GM21529 (cell line): ENCODE data around the gene LGR4.
"Not testable (repeated sequence)": the region's sequence is repeated elsewhere in the genome, so short reads cannot be mapped to it uniquely, and the experiment has no call there.

Source experiments
- ATAC-seq: cut with Tn5 transposase; IDR thresholded peaks from one replicate; pipeline ENCODE4 v1.9.1; 2021; ENCODE audit not compliant: unreplicated experiment

Gene LGR4, protein sequence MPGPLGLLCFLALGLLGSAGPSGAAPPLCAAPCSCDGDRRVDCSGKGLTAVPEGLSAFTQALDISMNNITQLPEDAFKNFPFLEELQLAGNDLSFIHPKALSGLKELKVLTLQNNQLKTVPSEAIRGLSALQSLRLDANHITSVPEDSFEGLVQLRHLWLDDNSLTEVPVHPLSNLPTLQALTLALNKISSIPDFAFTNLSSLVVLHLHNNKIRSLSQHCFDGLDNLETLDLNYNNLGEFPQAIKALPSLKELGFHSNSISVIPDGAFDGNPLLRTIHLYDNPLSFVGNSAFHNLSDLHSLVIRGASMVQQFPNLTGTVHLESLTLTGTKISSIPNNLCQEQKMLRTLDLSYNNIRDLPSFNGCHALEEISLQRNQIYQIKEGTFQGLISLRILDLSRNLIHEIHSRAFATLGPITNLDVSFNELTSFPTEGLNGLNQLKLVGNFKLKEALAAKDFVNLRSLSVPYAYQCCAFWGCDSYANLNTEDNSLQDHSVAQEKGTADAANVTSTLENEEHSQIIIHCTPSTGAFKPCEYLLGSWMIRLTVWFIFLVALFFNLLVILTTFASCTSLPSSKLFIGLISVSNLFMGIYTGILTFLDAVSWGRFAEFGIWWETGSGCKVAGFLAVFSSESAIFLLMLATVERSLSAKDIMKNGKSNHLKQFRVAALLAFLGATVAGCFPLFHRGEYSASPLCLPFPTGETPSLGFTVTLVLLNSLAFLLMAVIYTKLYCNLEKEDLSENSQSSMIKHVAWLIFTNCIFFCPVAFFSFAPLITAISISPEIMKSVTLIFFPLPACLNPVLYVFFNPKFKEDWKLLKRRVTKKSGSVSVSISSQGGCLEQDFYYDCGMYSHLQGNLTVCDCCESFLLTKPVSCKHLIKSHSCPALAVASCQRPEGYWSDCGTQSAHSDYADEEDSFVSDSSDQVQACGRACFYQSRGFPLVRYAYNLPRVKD

DNA sequence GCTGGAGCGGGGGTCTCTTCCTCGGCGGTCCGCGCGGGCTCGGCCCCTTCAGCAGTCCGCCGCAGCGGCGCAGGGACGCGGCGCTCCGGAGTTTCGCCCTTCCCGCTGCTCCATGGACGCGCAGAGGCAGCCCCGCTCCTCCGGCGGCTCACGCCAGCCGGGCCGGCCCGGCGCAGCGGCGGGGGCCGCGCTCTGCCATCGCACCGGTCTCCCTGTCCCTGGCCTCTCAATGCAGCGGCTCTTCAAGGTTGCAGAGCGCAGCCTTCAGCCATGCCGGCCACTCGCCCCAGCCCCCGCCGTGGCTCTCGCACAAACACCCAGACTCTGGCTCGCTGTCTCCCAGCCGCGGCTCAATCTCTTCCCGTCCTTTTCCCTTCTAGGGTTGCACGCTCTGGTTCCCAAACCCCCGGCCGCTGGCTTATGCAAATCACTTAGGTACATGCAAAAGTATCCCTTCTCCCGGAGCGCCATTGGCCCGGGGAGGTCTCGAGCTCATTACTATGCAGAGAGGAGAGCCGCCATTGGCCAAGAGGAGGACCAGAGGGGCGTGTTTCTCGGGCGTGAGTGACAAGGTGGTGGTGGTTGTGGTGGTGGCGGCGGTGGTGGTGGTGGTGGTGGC lies at the start of gene LGR4:
LGR4 (minus strand) TSS at position 393 of the 619 bp plus-strand sequence. CDS start 488 bp downstream, outside the sequence.
- peak; percentile 78 for ATAC-seq

GRCh38 chr11:27520226-27520625 lies 47.6 kb upstream of the LGR4 start:
- no peak for ATAC-seq

GRCh38 chr11:27518518-27518917 lies 45.9 kb upstream of the LGR4 start:
- no peak for ATAC-seq

DNA sequence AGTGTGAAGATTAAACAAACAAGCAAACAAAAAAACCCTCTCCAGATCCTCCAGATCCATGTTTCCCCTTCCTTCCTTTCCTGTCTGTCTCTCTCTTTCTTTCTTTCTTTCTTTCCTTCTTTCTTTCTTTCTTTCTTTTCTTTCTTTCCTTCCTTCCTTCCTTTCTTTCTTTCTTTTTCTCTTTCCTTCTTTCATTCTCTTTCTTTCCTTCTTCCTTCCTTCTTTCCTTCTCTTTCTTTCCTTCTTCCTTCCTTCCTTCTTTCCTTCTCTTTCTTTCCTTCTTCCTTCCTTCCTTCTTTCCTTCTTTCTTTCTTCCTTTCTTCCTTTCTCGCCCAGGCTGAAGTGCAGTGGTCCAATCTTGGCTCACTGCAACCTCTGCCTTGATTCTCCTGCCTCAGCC lies 44.9 kb upstream of the LGR4 start:
- not testable (repeated sequence) for ATAC-seq

DNA sequence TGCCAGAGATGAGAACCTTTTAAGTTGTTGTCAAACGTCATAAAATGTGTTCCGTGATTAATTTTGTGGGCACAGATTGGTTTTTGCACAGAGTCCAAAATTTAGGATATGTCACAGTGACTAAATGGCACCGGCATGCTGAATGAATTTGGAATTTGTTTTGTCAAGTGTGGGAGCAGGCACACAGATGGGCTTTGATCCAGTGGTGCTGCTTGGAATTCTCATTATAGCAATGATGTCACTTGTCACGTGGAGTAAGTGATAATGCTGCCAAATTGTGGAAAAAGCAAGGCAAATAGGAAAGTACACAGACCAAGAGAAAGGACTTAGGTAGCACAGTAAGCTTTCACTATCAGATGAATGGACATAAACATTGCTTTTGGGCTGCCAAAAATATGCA lies 42.0 kb upstream of the LGR4 start:
- no peak for ATAC-seq

DNA sequence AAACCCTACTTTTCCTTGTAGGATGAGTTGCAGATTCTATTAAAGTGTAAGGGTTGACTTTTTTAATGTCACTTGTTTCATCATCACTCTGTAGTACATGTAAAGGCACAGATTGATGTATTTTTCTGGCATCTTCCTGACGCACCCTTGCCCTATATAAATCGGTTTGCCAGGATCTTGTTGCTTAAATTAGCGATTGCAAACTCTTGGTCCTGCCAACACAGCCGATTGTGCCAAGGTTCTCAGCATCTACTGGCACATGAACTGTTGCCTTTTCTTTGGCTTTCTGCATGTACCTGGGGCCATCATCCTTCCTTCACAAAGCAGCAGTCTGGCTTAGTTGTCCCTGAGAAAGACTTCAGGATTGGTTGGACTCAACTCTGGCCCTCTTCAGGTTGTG lies 41.5 kb upstream of the LGR4 start:
- ATAC-seq, result no peak

GRCh38 chr11:27513389-27513788 lies 40.8 kb upstream of the LGR4 start:
- ATAC-seq, result no peak

- ATAC-seq, result no peak
These were observed 39.6 kb upstream of the LGR4 start for GRCh38 chr11:27512238-27512637.

GRCh38 chr11:27509908-27510307 lies 37.3 kb upstream of the LGR4 start:
- no peak for ATAC-seq

GRCh38 chr11:27507557-27508322 lies 35.1 kb upstream of the LGR4 start:
- ATAC-seq, result no peak

- peak; percentile 96 for ATAC-seq
These were observed 33.9 kb upstream of the LGR4 start, which contains the start of gene LIN7C for GRCh38 chr11:27506200-27507182. Gene LIN7C (minus strand): TSS chr11:27506769. CDS start chr11:27506752, 17 bp downstream.

GRCh38 chr11:27505781-27506180 lies 33.2 kb upstream of the LGR4 start:
- ATAC-seq, result peak; percentile 2

- no peak for ATAC-seq
These were observed 31.6 kb upstream of the LGR4 start for GRCh38 chr11:27504205-27504604.

DNA sequence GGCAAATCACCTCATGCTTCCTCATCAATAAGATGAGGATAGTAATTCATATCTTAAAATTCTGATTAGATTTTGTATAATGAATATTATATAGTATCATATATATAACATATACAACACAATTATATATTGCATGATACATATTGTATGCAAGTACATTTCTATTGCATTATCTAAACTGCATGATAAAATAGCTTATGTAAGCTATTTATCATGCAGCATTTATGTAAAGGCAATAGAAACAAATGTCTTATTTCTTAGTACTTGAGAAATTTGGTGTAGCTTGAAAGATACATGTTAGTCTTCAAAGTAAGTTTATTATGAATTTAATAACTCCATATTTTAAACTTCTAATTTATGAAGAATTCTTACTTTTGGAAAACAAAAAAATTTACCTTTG lies 28.5 kb upstream of the LGR4 start:
- no peak for ATAC-seq

DNA sequence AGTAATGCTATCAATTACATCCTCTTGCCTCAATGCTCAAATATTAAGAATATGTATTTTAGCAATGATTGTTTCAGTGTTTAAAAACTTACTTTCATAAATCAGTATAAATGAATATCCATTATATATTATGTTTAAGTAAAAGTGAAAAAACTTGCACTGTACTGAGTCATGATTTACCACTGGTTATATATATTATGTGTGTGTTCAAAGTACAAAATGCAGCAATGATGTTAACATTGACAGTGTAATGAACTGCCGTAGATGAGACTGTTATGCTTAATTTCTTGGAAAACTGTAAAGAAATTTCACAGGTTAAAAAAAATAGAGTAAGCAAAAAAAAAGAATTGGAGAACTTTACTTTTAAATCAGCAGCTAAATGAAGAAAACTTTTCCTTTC lies 25.3 kb upstream of the LGR4 start:
- no peak for ATAC-seq

DNA sequence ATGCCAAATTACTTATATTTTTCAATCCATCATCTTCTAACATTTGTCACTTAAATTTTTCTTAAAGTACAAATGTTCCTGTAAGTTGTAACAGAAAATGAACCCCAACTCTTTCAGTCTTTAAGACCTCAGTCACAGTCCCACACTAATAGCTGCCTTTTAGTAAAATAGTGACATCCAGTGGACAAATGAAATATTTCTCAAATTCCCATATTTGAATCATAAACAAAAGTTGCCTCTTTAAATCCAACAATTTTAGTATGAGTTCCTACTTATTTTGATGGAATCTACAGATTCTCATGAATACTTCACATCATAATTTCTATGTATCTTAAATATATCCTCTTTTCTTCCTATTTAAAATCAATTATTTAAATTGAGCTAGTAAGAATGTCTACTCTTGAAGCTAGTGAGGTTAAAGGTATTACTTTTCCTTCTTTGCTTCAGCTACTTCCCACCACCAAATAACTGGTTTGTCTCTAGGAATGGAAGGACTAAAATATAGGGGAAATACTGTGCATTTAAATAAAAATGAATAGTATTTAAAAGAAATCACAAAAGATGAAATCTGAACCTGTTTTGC lies 24.8 kb upstream of the LGR4 start:
- peak; percentile 71 for ATAC-seq

- ATAC-seq, result no peak
These were observed 23.9 kb upstream of the LGR4 start for GRCh38 chr11:27496461-27496860.

DNA sequence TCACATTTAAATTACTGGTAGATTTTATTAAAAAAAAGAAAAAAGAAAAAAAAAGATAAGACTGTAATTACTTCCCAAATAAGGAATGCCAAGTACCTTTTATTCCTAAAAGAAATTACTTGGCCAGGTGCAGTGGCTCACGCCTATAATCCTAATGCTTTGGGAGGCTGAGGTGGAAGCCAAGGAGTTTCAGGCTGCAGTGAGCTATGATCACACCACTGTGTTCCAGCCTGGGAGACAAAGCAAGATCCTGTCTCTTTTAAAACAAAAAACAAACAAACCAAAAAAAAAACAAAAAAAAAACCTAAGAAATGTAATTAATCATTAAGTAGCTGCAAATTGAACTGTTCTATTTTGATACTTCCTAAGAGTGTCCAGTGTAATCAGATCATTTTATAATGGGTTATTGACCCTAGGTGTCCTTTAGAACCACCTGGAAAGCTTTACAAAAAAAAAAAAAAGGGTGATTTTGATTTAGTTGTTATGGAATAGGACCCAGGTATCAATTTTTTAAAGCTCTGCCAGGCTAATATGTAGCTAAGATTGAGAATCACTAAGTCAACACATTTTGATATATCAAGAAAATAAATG lies 23.2 kb upstream of the LGR4 start:
- no peak for ATAC-seq

GRCh38 chr11:27489092-27489491 lies 16.5 kb upstream of the LGR4 start:
- ATAC-seq, result no peak
